GM23338 (cell line): Measurements from ENCODE around the gene PGAM1. TPM values are rescaled to one million over a fixed set of nuclear protein-coding genes. Genes with fewer than 3 reads are reported as not detected.

ENCODE experiments used
- ATAC-seq: fragments of 200-7000 bp; cut with Tn5 transposase; 3 replicates; pipeline ENCODE4 v1.9.1; 2020
- DNase-seq: peaks from one replicate; pipeline ENCODE4 v3.0.0-alpha.2; 2015; ENCODE audit warnings: low spot score
- H2AFZ ChIP-seq: fragments of 200-600 bp; sonication (generic); 2 replicates; pipeline ENCODE4 v1.8.0; 2016; ENCODE audit warnings: antibody characterized with exemption, mild to moderate bottlenecking, moderate library complexity
- H3F3A ChIP-seq: fragments of 200-600 bp; sonication (generic); replicated peaks from 2 replicates; pipeline ENCODE4 v1.8.0; 2017; ENCODE audit warnings: antibody characterized with exemption, mixed run types, low read depth
- H3K27ac ChIP-seq: fragments of 200-600 bp; sonication (generic); 2 replicates; pipeline ENCODE4 v1.6.1; 2016; ENCODE audit warnings: low read depth
- H3K27me3 ChIP-seq: fragments of 200-600 bp; sonication (generic); 2 replicates; pipeline ENCODE4 v1.8.0; 2016; ENCODE audit warnings: mild to moderate bottlenecking, mixed run types, moderate library complexity; ENCODE audit not compliant: insufficient read depth
- H3K36me3 ChIP-seq: fragments of 200-600 bp; sonication (generic); 2 replicates; pipeline ENCODE4 v1.8.0; 2016; ENCODE audit warnings: mild to moderate bottlenecking; ENCODE audit not compliant: insufficient read depth
- H3K4me1 ChIP-seq: fragments of 200-600 bp; sonication (generic); 2 replicates; pipeline ENCODE4 v1.8.0; 2016; ENCODE audit warnings: mild to moderate bottlenecking, moderate library complexity; ENCODE audit not compliant: insufficient read depth
- H3K4me2 ChIP-seq: fragments of 200-600 bp; sonication (generic); 2 replicates; pipeline ENCODE4 v1.7.1; 2017; ENCODE audit warnings: mixed run types
- H3K4me3 ChIP-seq: fragments of 200-600 bp; sonication (generic); 2 replicates; pipeline ENCODE4 v1.6.1; 2016; ENCODE audit warnings: mixed run types
- H3K79me2 ChIP-seq: fragments of 200-600 bp; sonication (generic); replicated peaks from 2 replicates; pipeline ENCODE4 v1.8.0; 2017; ENCODE audit warnings: mild to moderate bottlenecking; ENCODE audit not compliant: insufficient read depth
- H3K9me2 ChIP-seq: fragments of 200-600 bp; sonication (generic); 2 replicates; pipeline ENCODE4 v1.8.0; 2017; ENCODE audit not compliant: insufficient read depth
- H4K20me1 ChIP-seq: fragments of 200-600 bp; sonication (generic); replicated peaks from 2 replicates; pipeline ENCODE4 v1.8.0; 2017; ENCODE audit warnings: mild to moderate bottlenecking; ENCODE audit not compliant: insufficient read depth
- H3K27ac Mint-ChIP-seq: 2 replicates; pipeline ENCODE4 v1.8.0; 2020; ENCODE audit warnings: inconsistent platforms, mild to moderate bottlenecking, moderate library complexity, mixed read lengths
- H3K27me3 Mint-ChIP-seq: 3 replicates; pipeline ENCODE4 v1.8.0; 2022; ENCODE audit warnings: low read depth, mild to moderate bottlenecking, moderate library complexity, mixed read lengths, inconsistent platforms; ENCODE audit not compliant: insufficient read depth, poor library complexity
- H3K36me3 Mint-ChIP-seq: 3 replicates; pipeline ENCODE4 v1.8.0; 2021; ENCODE audit warnings: low read depth, mild to moderate bottlenecking, inconsistent platforms, moderate library complexity, mixed read lengths
- H3K4me1 Mint-ChIP-seq: 3 replicates; pipeline ENCODE4 v1.8.0; 2020; ENCODE audit warnings: mild to moderate bottlenecking, inconsistent platforms, mixed read lengths
- H3K4me3 Mint-ChIP-seq: 3 replicates; pipeline ENCODE4 v1.8.0; 2021; ENCODE audit warnings: moderate library complexity, mild to moderate bottlenecking, inconsistent platforms, mixed read lengths
- H3K9me3 Mint-ChIP-seq: 3 replicates; pipeline ENCODE4 v1.8.0; 2020; ENCODE audit warnings: moderate library complexity, mild to moderate bottlenecking, inconsistent platforms, mixed read lengths
- CREB1 ChIP-seq: fragments of 250-450 bp; sonication (Bioruptor Pico); IDR thresholded peaks from 2 replicates; pipeline ENCODE4 v1.5.0; 2020; ENCODE audit warnings: low read depth, mild to moderate bottlenecking, moderate library complexity
- EZH2phosphoT487 ChIP-seq: fragments of 200-600 bp; sonication (generic); IDR thresholded peaks from one replicate; pipeline ENCODE4 v1.8.1; 2018; ENCODE audit warnings: antibody characterized with exemption; ENCODE audit not compliant: unreplicated experiment
- POLR2AphosphoS5 ChIP-seq: IDR thresholded peaks from 2 replicates; pipeline ENCODE4 v1.6.1; 2016; ENCODE audit warnings: antibody characterized with exemption, low read depth
- ZNF114 ChIP-seq: fragments of 250-450 bp; sonication (Bioruptor Pico); IDR thresholded peaks from 2 replicates; pipeline ENCODE4 v1.5.0; 2020; ENCODE audit warnings: mild to moderate bottlenecking, moderate library complexity
- polyA plus RNA-seq: library from polyadenylated mRNA; unstranded; fragments of >200 nt; fragmentation: Nextera tagmentation; extraction: Ambion mirVana; gene quantifications from 2 replicates; pipeline ENCODE4 v1.2.1, GENCODE V29; 2016
- total RNA-seq: library from RNA; depleted of rRNA; stranded (reverse); fragments of >200 nt; shearing (Covaris generic); gene quantifications from 2 replicates; pipeline ENCODE4 v1.2.3, GENCODE V29; 2014
- TF ChIP-seq, protein P1 (sequence below): fragments of 250-450 bp; sonication (Bioruptor Pico); IDR thresholded peaks from 2 replicates; pipeline ENCODE4 v1.5.0; 2020; ENCODE audit warnings: mild to moderate bottlenecking, moderate library complexity

PGAM1 gene
- total and polyA plus RNA-seq, 2 experiments from 2014 or later: 497 to 930 TPM

DNA sequence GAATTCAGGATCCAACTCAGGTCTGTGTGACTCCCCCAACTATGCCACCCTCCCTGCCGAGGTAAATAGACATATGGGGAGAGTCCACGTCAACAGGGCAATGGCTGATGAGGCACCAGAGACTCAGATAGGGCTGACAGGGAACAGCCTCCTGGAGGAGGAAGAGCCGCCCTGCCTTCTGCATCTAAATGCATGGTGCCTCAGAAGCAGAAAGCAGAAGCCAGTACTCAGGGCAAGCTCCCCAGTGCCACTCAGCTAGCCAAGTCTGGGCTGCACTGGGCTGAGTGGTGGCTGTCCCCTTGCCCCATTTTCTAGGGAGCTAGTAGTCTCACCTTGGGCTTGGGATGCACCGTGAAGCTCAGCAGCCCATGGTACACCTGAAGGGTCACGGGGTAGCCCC lies 35.9 kb upstream of the PGAM1 start:
- Histone ChIP-seq H3K36me3 (peaks cover 43% of the 10 kb centered on the region), H3K79me2 (no peaks in the 10 kb centered on the region), H3F3A (0 out of 2 replicates have a peak, but pooled peaks cover 5% of the 10 kb centered on the region), H3K4me2 (no peak overlapping the region), H2AFZ (no peak overlapping the region), H4K20me1 (no peaks in the 10 kb centered on the region), H3K4me3 (no peak overlapping the region), H3K9me2 (no peaks in the 10 kb centered on the region), H3K27me3 (no peaks in the 10 kb centered on the region), H3K27ac (no peak overlapping the region), H3K4me1 (no peaks in the 10 kb centered on the region)
- peaks cover 73% of the 10 kb centered on the region for H3K36me3 Mint-ChIP-seq
- DNase-seq (no peak), ATAC-seq (no peak)
- no peaks in the 10 kb centered on the region for H3K4me1 Mint-ChIP-seq
- TF ChIP-seq EZH2phosphoT487: no peak
- TF ChIP-seq CREB1 (CRISPR knock-in tag): no peak
- H3K27ac Mint-ChIP-seq: no peak overlapping the region
- H3K27me3 Mint-ChIP-seq: peaks cover 3% of the 10 kb centered on the region
- H3K4me3 Mint-ChIP-seq: no peak overlapping the region
- no peaks in the 10 kb centered on the region for H3K9me3 Mint-ChIP-seq

DNA sequence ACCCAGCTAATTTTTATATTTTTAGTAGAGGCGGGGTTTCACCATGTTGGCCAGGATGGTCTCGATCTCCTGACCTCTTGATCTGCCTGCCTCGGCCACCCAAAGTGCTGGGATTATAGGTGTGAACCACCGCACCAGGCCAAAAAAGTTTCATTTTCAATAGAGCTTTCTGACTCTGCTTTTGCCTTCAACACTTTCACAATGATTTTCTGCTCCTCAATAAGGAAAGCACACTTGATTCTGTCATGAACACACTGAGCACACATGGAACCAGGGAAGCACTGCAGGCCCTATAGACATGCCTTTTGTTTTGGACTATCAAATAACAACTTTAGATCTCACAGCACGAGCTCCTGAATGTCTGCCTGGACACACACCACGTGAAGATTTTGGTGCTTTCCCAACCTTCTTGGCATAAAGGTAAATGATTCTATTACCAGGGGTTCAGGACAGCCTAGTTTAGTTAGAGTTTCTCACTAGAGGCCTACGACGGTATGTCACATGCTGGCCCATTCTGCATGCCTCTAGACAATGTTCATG lies 32.9 kb upstream of the PGAM1 start:
- DNase-seq (no peak), ATAC-seq (no peak)
- Histone ChIP-seq H3F3A (0 out of 2 replicates have a peak, but pooled peaks cover 5% of the 10 kb centered on the region), H3K27ac (no peak overlapping the region), H4K20me1 (no peaks in the 10 kb centered on the region), H3K27me3 (no peaks in the 10 kb centered on the region), H3K36me3 (peaks cover 47% of the 10 kb centered on the region), H3K4me1 (no peaks in the 10 kb centered on the region), H3K79me2 (no peaks in the 10 kb centered on the region), H3K4me3 (no peak overlapping the region), H3K4me2 (no peak overlapping the region), H2AFZ (no peak overlapping the region), H3K9me2 (no peaks in the 10 kb centered on the region)
- H3K36me3 Mint-ChIP-seq: peaks cover 69% of the 10 kb centered on the region
- TF ChIP-seq, protein P1, sequence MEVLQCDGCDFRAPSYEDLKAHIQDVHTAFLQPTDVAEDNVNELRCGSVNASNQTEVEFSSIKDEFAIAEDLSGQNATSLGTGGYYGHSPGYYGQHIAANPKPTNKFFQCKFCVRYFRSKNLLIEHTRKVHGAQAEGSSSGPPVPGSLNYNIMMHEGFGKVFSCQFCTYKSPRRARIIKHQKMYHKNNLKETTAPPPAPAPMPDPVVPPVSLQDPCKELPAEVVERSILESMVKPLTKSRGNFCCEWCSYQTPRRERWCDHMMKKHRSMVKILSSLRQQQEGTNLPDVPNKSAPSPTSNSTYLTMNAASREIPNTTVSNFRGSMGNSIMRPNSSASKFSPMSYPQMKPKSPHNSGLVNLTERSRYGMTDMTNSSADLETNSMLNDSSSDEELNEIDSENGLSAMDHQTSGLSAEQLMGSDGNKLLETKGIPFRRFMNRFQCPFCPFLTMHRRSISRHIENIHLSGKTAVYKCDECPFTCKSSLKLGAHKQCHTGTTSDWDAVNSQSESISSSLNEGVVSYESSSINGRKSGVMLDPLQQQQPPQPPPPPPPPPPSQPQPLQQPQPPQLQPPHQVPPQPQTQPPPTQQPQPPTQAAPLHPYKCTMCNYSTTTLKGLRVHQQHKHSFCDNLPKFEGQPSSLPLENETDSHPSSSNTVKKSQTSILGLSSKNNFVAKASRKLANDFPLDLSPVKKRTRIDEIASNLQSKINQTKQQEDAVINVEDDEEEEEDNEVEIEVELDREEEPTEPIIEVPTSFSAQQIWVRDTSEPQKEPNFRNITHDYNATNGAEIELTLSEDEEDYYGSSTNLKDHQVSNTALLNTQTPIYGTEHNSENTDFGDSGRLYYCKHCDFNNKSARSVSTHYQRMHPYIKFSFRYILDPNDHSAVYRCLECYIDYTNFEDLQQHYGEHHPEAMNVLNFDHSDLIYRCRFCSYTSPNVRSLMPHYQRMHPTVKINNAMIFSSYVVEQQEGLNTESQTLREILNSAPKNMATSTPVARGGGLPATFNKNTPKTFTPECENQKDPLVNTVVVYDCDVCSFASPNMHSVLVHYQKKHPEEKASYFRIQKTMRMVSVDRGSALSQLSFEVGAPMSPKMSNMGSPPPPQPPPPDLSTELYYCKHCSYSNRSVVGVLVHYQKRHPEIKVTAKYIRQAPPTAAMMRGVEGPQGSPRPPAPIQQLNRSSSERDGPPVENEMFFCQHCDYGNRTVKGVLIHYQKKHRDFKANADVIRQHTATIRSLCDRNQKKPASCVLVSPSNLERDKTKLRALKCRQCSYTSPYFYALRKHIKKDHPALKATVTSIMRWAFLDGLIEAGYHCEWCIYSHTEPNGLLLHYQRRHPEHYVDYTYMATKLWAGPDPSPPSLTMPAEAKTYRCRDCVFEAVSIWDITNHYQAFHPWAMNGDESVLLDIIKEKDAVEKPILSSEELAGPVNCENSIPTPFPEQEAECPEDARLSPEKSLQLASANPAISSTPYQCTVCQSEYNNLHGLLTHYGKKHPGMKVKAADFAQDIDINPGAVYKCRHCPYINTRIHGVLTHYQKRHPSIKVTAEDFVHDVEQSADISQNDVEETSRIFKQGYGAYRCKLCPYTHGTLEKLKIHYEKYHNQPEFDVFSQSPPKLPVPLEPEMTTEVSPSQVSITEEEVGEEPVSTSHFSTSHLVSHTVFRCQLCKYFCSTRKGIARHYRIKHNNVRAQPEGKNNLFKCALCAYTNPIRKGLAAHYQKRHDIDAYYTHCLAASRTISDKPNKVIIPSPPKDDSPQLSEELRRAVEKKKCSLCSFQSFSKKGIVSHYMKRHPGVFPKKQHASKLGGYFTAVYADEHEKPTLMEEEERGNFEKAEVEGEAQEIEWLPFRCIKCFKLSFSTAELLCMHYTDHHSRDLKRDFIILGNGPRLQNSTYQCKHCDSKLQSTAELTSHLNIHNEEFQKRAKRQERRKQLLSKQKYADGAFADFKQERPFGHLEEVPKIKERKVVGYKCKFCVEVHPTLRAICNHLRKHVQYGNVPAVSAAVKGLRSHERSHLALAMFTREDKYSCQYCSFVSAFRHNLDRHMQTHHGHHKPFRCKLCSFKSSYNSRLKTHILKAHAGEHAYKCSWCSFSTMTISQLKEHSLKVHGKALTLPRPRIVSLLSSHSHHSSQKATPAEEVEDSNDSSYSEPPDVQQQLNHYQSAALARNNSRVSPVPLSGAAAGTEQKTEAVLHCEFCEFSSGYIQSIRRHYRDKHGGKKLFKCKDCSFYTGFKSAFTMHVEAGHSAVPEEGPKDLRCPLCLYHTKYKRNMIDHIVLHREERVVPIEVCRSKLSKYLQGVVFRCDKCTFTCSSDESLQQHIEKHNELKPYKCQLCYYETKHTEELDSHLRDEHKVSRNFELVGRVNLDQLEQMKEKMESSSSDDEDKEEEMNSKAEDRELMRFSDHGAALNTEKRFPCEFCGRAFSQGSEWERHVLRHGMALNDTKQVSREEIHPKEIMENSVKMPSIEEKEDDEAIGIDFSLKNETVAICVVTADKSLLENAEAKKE: no peak
- TF ChIP-seq ZNF114 (CRISPR knock-in tag) (no peak), POLR2AphosphoS5 (no peak)
- H3K4me3 Mint-ChIP-seq: no peak overlapping the region
- H3K9me3 Mint-ChIP-seq: no peaks in the 10 kb centered on the region
- H3K4me1 Mint-ChIP-seq: no peaks in the 10 kb centered on the region
- H3K27me3 Mint-ChIP-seq: peaks cover 3% of the 10 kb centered on the region
- H3K27ac Mint-ChIP-seq: no peak overlapping the region
